Vagina (tissue), 2 donors: ENCODE data around the gene EXOC6B. TPM values are rescaled to one million over a fixed set of nuclear protein-coding genes. Genes with fewer than 3 reads are reported as not detected.

Experiments
- DNase-seq, 2 donors: peaks; one replicate each; pipeline ENCODE4 v3.0.0-alpha.2; 2017; ENCODE audit errors: extremely low spot score in 2 of 2
- H3K27ac ChIP-seq: fragments of 200-600 bp; sonication (generic); one replicate; pipeline ENCODE4 v1.5.1; 2019
- H3K27me3 ChIP-seq: fragments of 200-600 bp; sonication (generic); one replicate; pipeline ENCODE4 v1.5.1; 2019
- H3K36me3 ChIP-seq, 2 donors: fragments of 200-600 bp; sonication (generic); one replicate each; pipeline ENCODE4 v1.5.1; 2017 to 2019
- H3K4me1 ChIP-seq: fragments of 200-600 bp; sonication (generic); one replicate; pipeline ENCODE4 v1.5.1; 2019
- H3K4me3 ChIP-seq, 2 donors: fragments of 200-600 bp; sonication (generic); 1 replicate in 1 of 2; 2 replicates in 1 of 2; pipeline ENCODE4 v1.5.1; 2016 to 2019
- H3K9me3 ChIP-seq: fragments of 200-600 bp; sonication (generic); one replicate; pipeline ENCODE4 v1.5.1; 2019
- POLR2A ChIP-seq, 2 donors: fragments of 450-650 bp; IDR thresholded peaks; one replicate each; pipeline ENCODE4 v1.6.1; 2017; ENCODE audit warnings: antibody characterized with exemption in 2 of 2, mild to moderate bottlenecking in 2 of 2, moderate library complexity in 2 of 2
- POLR2AphosphoS5 ChIP-seq, 2 donors: sonication (generic); formaldehyde crosslinking; IDR thresholded peaks; one replicate each; pipeline ENCODE4 v1.9.0; 2017; ENCODE audit warnings: antibody characterized with exemption in 2 of 2, mild to moderate bottlenecking in 2 of 2, low read depth in 1 of 2; ENCODE audit not compliant: insufficient read depth in 1 of 2
- intact Hi-C: fragments of 100-400 bp; cut with DNase I; formaldehyde crosslinking; loops from one replicate; pipeline ENCODE4 v1.15.1; 2023
- total RNA-seq: library from RNA; depleted of rRNA; stranded (reverse); fragments of >200 nt; gene quantifications from one replicate; pipeline ENCODE4 v1.2.3, GENCODE V29; 2016
- TF ChIP-seq, protein P1 (sequence below), 3 experiments: fragments of 450-650 bp in 2 of 3; fragments of 200-600 bp in 1 of 3; sonication (generic) in 1 of 3; IDR thresholded peaks; one replicate each; pipeline ENCODE4 v1.5.1; 2017 to 2019; ENCODE audit warnings: antibody characterized with exemption in 3 of 3, mild to moderate bottlenecking in 2 of 3, moderate library complexity in 2 of 3

Gene EXOC6B
- total RNA-seq, 1 donor from 2014 or later: 41.5 TPM

GRCh38 chr2:72770879-72771461, 54.9 kb downstream of the EXOC6B start:
- TF ChIP-seq POLR2AphosphoS5 (IDR thresholded peaks at IDR 0.05; ENCODE audit: insufficient read depth in 1 of 2, low read depth in 1 of 2): peak in 1 of 2 donors; percentile 62
- TF ChIP-seq, protein P1, sequence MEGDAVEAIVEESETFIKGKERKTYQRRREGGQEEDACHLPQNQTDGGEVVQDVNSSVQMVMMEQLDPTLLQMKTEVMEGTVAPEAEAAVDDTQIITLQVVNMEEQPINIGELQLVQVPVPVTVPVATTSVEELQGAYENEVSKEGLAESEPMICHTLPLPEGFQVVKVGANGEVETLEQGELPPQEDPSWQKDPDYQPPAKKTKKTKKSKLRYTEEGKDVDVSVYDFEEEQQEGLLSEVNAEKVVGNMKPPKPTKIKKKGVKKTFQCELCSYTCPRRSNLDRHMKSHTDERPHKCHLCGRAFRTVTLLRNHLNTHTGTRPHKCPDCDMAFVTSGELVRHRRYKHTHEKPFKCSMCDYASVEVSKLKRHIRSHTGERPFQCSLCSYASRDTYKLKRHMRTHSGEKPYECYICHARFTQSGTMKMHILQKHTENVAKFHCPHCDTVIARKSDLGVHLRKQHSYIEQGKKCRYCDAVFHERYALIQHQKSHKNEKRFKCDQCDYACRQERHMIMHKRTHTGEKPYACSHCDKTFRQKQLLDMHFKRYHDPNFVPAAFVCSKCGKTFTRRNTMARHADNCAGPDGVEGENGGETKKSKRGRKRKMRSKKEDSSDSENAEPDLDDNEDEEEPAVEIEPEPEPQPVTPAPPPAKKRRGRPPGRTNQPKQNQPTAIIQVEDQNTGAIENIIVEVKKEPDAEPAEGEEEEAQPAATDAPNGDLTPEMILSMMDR (IDR thresholded peaks at IDR 0.05): peak; percentile 84 to 89 (median 87)
- TF ChIP-seq POLR2A (IDR thresholded peaks at IDR 0.05): no peak
- Histone ChIP-seq H3K27me3 (no peaks in the 10 kb centered on the region), H3K9me3 (no peaks in the 10 kb centered on the region), H3K4me3 (no peak overlapping the region), H3K36me3 (no peaks in the 10 kb centered on the region), H3K27ac (no peak overlapping the region), H3K4me1 (no peaks in the 10 kb centered on the region)
- intact Hi-C loops: loop anchor here (5.0 kb wide), 1 partner anchor 86 kb away; no protein-coding TSS in a partner anchor
- no peak for DNase-seq

DNA sequence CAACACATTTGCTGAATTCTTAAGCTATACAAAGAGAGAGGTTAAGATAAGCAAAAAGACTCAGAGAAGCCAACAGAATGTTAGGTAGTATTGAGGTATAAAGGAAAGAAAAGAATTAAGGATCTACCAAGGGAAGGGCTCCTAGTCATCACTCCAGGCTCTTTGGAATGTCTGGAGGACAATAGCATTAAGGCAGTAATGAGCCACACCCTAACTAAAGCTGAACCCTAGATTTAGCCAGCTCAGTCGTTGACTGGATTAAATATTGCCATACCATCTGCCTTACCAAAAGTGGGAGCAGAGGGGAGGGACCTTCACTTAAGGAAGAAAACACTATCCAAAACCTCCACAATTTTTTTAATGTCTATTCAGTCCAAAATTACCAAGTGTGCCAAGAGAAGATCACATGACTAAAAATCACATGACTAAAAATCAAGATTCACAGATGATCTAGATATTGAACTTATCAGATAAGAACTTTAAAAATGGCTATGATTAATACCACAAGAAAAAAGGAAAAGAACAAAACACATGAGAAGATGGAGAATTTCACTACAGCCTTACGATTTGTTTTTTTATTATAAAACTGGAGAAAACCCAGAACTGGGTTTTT, 59.7 kb downstream of the EXOC6B start:
- no peak for TF ChIP-seq POLR2AphosphoS5 (IDR thresholded peaks at IDR 0.05; ENCODE audit: insufficient read depth in 1 of 2, low read depth in 1 of 2)
- TF ChIP-seq POLR2A (IDR thresholded peaks at IDR 0.05): no peak
- TF ChIP-seq, protein P1 (IDR thresholded peaks at IDR 0.05): no peak
- Histone ChIP-seq H3K4me3 (no peak overlapping the region), H3K4me1 (no peaks in the 10 kb centered on the region), H3K36me3 (peaks cover 0 to 6% of the 10 kb centered on the region in 2 donors), H3K9me3 (peaks cover 8% of the 10 kb centered on the region), H3K27ac (no peak overlapping the region), H3K27me3 (no peaks in the 10 kb centered on the region)
- no peak for DNase-seq
- intact Hi-C loops: no loop called here

DNA sequence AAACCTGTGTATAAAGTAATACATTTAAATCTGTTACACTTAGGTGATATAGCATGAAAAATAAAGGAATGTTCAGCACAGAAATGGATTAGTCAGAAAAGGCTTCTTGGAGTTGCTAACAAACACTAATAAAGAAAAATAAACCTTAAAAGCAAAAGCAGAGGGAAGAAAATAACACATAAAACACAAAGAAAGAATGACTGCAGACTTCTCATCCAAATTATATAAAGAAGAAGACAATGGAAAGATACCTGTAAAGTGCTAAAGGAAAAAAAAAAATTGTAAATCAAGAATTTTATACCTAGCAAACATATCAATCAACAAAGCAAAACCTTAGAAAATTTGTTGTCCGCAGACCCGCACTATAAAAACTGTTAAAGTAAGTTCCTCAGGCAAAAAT, 63.6 kb downstream of the EXOC6B start:
- intact Hi-C loops: no loop called here
- peaks cover 0 to 6% of the 10 kb centered on the region in 2 donors for H3K36me3 ChIP-seq
- no peak for TF ChIP-seq POLR2A (IDR thresholded peaks at IDR 0.05)
- TF ChIP-seq, protein P1 (IDR thresholded peaks at IDR 0.05): no peak
- TF ChIP-seq POLR2AphosphoS5 (IDR thresholded peaks at IDR 0.05; ENCODE audit: insufficient read depth in 1 of 2, low read depth in 1 of 2): no peak
- peaks cover 8% of the 10 kb centered on the region for H3K9me3 ChIP-seq
- no peak overlapping the region for H3K27ac ChIP-seq
- no peaks in the 10 kb centered on the region for H3K4me1 ChIP-seq
- no peak overlapping the region for H3K4me3 ChIP-seq
- H3K27me3 ChIP-seq: no peaks in the 10 kb centered on the region
- DNase-seq: no peak

DNA sequence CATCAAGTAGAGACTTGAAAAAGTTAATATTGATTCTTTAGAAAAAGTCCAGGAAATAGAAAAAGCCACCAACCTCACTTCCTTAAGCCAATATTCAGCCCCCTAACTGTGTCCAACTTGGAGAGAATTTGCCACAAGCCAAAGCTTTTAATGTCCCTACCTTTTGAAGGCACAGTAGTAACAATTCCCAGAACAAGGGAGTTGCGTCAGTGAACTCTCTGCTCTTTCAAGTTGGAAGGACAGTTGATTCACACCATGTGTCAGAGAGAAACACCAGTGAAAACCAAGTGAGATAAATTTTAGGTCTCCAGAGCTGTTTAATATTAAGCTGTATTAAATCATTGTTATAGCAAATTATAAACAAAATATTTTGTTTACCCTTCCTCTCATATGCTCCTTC, 66.1 kb downstream of the EXOC6B start:
- TF ChIP-seq POLR2AphosphoS5 (IDR thresholded peaks at IDR 0.05; ENCODE audit: insufficient read depth in 1 of 2, low read depth in 1 of 2) (no peak), POLR2A (IDR thresholded peaks at IDR 0.05) (no peak)
- TF ChIP-seq, protein P1 (IDR thresholded peaks at IDR 0.05): no peak
- DNase-seq: no peak
- intact Hi-C loops: no loop called here
- H3K4me1 ChIP-seq: peaks cover 5% of the 10 kb centered on the region
- H3K9me3 ChIP-seq: peaks cover 8% of the 10 kb centered on the region
- no peaks in the 10 kb centered on the region for H3K27me3 ChIP-seq
- no peak overlapping the region for H3K27ac ChIP-seq
- H3K4me3 ChIP-seq: no peak overlapping the region
- H3K36me3 ChIP-seq: peaks cover 0 to 6% of the 10 kb centered on the region in 2 donors

DNA sequence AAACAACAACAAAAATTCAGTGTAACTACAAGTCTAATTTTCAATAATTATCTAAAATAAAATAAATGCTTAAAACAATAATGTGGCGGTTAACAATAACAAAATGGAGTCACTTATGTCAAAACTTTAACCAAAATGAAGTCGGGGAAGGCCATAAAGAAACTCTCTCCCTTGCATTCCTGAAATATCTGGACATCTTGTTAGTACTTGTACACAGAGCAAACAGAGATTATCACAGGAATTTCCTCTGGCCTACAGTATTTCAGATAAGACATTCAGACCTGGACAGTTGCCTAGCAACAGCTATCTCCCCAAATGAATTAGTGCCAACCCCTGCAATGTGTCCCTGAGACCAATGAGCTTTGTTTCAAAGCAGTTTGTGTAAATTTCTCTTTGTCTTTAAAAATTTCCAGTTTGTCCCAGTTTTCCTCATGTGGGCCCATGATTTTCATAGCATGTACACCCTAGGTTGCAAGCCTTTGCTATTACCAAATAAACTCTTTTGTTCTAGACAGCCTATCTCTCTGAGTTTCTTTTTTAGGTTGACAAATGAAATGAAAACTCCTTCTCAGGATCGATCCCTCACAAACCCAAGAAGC, 68.6 kb downstream of the EXOC6B start:
- H3K27me3 ChIP-seq: no peaks in the 10 kb centered on the region
- no peak for DNase-seq
- peaks cover 5% of the 10 kb centered on the region for H3K4me1 ChIP-seq
- no peak overlapping the region for H3K27ac ChIP-seq
- TF ChIP-seq, protein P1 (IDR thresholded peaks at IDR 0.05): no peak
- TF ChIP-seq POLR2A (IDR thresholded peaks at IDR 0.05) (no peak), POLR2AphosphoS5 (IDR thresholded peaks at IDR 0.05; ENCODE audit: insufficient read depth in 1 of 2, low read depth in 1 of 2) (no peak)
- intact Hi-C loops: no loop called here
- H3K4me3 ChIP-seq: no peak overlapping the region
- peaks cover 6% of the 10 kb centered on the region for H3K9me3 ChIP-seq
- H3K36me3 ChIP-seq: peaks cover 0 to 6% of the 10 kb centered on the region in 2 donors
